Mammary epithelial cell (primary cell): ENCODE measurements around the gene KCNMA1.

ENCODE experiments used
- EZH2 ChIP-seq: IDR thresholded peaks from 2 replicates; pipeline ENCODE4 v1.6.1; 2012; ENCODE audit warnings: low read length, inconsistent platforms, borderline replicate concordance
- TF ChIP-seq, protein P1 (sequence below), 2 donors: IDR thresholded peaks in 1 of 2; conservative IDR thresholded peaks in 1 of 2; 2 replicates each; pipeline ENCODE4 v1.5.1; 2011 to 2012; ENCODE audit warnings: inconsistent platforms in 2 of 2, low read length in 2 of 2, mild to moderate bottlenecking in 2 of 2, control low read depth in 1 of 2, low read depth in 1 of 2; ENCODE audit not compliant: insufficient read depth in 1 of 2; ENCODE audit errors: extremely low read depth in 1 of 2

DNA sequence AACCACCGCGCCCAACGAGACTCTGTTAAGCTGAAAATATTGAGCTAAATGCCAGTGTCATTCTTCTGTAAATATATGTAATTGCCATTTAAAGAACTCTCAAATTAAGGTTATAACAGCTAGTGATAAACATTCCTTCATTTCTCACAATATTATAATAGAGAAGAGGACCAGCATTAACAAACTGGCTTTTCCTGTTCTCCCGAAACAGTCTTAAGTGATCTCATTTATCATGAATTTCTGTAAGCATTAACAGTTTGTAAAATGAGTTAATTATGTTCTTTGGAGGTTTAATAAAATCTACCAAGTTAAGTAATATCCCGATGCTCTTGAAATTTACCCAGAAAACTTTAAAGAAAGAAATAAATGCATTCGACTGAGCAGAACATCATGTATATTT, 352.8 kb downstream of the KCNMA1 start:
- TF ChIP-seq, protein P1, sequence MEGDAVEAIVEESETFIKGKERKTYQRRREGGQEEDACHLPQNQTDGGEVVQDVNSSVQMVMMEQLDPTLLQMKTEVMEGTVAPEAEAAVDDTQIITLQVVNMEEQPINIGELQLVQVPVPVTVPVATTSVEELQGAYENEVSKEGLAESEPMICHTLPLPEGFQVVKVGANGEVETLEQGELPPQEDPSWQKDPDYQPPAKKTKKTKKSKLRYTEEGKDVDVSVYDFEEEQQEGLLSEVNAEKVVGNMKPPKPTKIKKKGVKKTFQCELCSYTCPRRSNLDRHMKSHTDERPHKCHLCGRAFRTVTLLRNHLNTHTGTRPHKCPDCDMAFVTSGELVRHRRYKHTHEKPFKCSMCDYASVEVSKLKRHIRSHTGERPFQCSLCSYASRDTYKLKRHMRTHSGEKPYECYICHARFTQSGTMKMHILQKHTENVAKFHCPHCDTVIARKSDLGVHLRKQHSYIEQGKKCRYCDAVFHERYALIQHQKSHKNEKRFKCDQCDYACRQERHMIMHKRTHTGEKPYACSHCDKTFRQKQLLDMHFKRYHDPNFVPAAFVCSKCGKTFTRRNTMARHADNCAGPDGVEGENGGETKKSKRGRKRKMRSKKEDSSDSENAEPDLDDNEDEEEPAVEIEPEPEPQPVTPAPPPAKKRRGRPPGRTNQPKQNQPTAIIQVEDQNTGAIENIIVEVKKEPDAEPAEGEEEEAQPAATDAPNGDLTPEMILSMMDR (conservative IDR thresholded peaks at IDR 0.05 in 1 of 2, IDR thresholded peaks at IDR 0.05 in 1 of 2; ENCODE audit: extremely low read depth in 1 of 2, insufficient read depth in 1 of 2, low read depth in 1 of 2, low read length in 2 of 2), result no peak
- TF ChIP-seq EZH2, result no peak
